GM19328 (cell line): ENCODE measurements around the gene YBEY.
"Not testable (repeated sequence)": the region's sequence is repeated elsewhere in the genome, so short reads cannot be mapped to it uniquely, and the experiment has no call there.

Experiments used
- ATAC-seq: cut with Tn5 transposase; IDR thresholded peaks from one replicate; pipeline ENCODE4 v1.9.1; 2021; ENCODE audit warnings: mild to moderate bottlenecking, moderate library complexity; ENCODE audit not compliant: unreplicated experiment

YBEY gene

GRCh38 chr21:46285761-46286647 is at the start of gene YBEY:
YBEY (plus strand) TSS chr21:46286342; CDS start chr21:46286914, 572 bp downstream.
- ATAC-seq = peak; percentile 73

GRCh38 chr21:46237474-46237873 is 48.7 kb upstream of the YBEY start:
- ATAC-seq = no peak

- ATAC-seq = no peak
Measured at GRCh38 chr21:46239817-46240325, 46.3 kb upstream of the YBEY start.

- ATAC-seq = not testable (repeated sequence)
Measured at GRCh38 chr21:46241577-46241976, 44.6 kb upstream of the YBEY start.

GRCh38 chr21:46243325-46243724 is 42.8 kb upstream of the YBEY start:
- ATAC-seq = no peak

GRCh38 chr21:46243960-46244361 is 42.2 kb upstream of the YBEY start:
- no peak for ATAC-seq

- no peak for ATAC-seq
Measured at GRCh38 chr21:46244602-46245001, 41.5 kb upstream of the YBEY start.

- no peak for ATAC-seq
Measured at GRCh38 chr21:46245213-46245915, 40.8 kb upstream of the YBEY start.

GRCh38 chr21:46246345-46246744 is 39.8 kb upstream of the YBEY start:
- no peak for ATAC-seq

GRCh38 chr21:46247699-46248421 is 38.3 kb upstream of the YBEY start:
- ATAC-seq = no peak

- ATAC-seq = no peak
Measured at GRCh38 chr21:46248422-46248782, 37.7 kb upstream of the YBEY start.

GRCh38 chr21:46248827-46249226 is 37.3 kb upstream of the YBEY start:
- ATAC-seq = no peak

- ATAC-seq = no peak
Measured at GRCh38 chr21:46250146-46250725, 35.9 kb upstream of the YBEY start.

- ATAC-seq = no peak
Measured at GRCh38 chr21:46252840-46253239, 33.3 kb upstream of the YBEY start.

GRCh38 chr21:46253610-46254124 is 32.5 kb upstream of the YBEY start:
- ATAC-seq = no peak

GRCh38 chr21:46254208-46254975 is 31.8 kb upstream of the YBEY start:
- ATAC-seq = no peak

GRCh38 chr21:46255166-46255565 is 31.0 kb upstream of the YBEY start:
- ATAC-seq = no peak

- ATAC-seq = no peak
Measured at GRCh38 chr21:46255758-46256337, 30.3 kb upstream of the YBEY start.

GRCh38 chr21:46256501-46256994 is 29.6 kb upstream of the YBEY start:
- no peak for ATAC-seq
